GM18519 (cell line): Measurements from ENCODE around the gene KATNB1.

ENCODE experiments used
- ATAC-seq: cut with Tn5 transposase; IDR thresholded peaks from one replicate; pipeline ENCODE4 v1.9.1; 2021; ENCODE audit warnings: mild to moderate bottlenecking, moderate library complexity; ENCODE audit not compliant: unreplicated experiment, low FRiP score

Gene KATNB1

GRCh38 chr16:57735755-57736418 is at the start of gene KATNB1:
KATNB1 (plus strand) TSS chr16:57735770; CDS start chr16:57737244, 1,474 bp downstream.
- ATAC-seq, result no peak

- no peak for ATAC-seq
These were observed 49.0 kb upstream of the KATNB1 start for GRCh38 chr16:57686577-57686976.

- no peak for ATAC-seq
These were observed 48.1 kb upstream of the KATNB1 start for GRCh38 chr16:57687363-57687929.

- ATAC-seq, result no peak
These were observed 47.0 kb upstream of the KATNB1 start for GRCh38 chr16:57688487-57688986.

- no peak for ATAC-seq
These were observed 46.4 kb upstream of the KATNB1 start for GRCh38 chr16:57688987-57689761.

- peak; percentile 62 for ATAC-seq
These were observed 45.6 kb upstream of the KATNB1 start for GRCh38 chr16:57689762-57690558.

- no peak for ATAC-seq
These were observed 44.6 kb upstream of the KATNB1 start for GRCh38 chr16:57690782-57691471.

GRCh38 chr16:57692636-57693035 is 42.9 kb upstream of the KATNB1 start:
- ATAC-seq, result no peak

GRCh38 chr16:57693550-57693949 is 42.0 kb upstream of the KATNB1 start:
- no peak for ATAC-seq

GRCh38 chr16:57694231-57694724 is 41.3 kb upstream of the KATNB1 start:
- ATAC-seq, result no peak

GRCh38 chr16:57694725-57695679 is 40.6 kb upstream of the KATNB1 start, which contains the start of gene DRC7:
DRC7 (plus strand) TSS chr16:57694806; CDS start chr16:57697950, 3,144 bp downstream.
- ATAC-seq, result no peak

GRCh38 chr16:57695680-57696069 is 39.9 kb upstream of the KATNB1 start:
- ATAC-seq, result no peak

GRCh38 chr16:57696240-57696639 is 39.3 kb upstream of the KATNB1 start:
- ATAC-seq, result no peak

GRCh38 chr16:57697896-57698537 is 37.6 kb upstream of the KATNB1 start:
- ATAC-seq, result no peak

GRCh38 chr16:57698812-57699405 is 36.7 kb upstream of the KATNB1 start:
- ATAC-seq, result no peak

GRCh38 chr16:57699481-57699880 is 36.1 kb upstream of the KATNB1 start:
- no peak for ATAC-seq

- ATAC-seq, result no peak
These were observed 35.7 kb upstream of the KATNB1 start for GRCh38 chr16:57699899-57700298.
